ENCODE data around the gene PTPRK. TPM values are rescaled to one million over a fixed set of nuclear protein-coding genes. Genes with fewer than 3 reads are reported as not detected.

Gene PTPRK
- total RNA-seq, 2 experiments from 2014 or later: not detected

- no peak for DNase-seq (ENCODE audit: low spot score)
- H2AFZ ChIP-seq (ENCODE audit: low read length): no peak overlapping the region
- H3K79me2 ChIP-seq (ENCODE audit: insufficient read depth, low read depth, low read length): no peaks in the 10 kb centered on the region
- ChIA-PET POLR2A (no interaction called here), CTCF (ENCODE audit: unreplicated experiment) (no interaction called here)
- H3K4me2 ChIP-seq (ENCODE audit: low read length): no peak overlapping the region
- no peaks in the 10 kb centered on the region for H3K9me3 ChIP-seq (ENCODE audit: low read length)
- no peaks in the 10 kb centered on the region for H3K36me3 ChIP-seq (ENCODE audit: insufficient read depth, low read length)
- BruUV-seq (replicated peaks): no TSS peak
- H3K4me1 ChIP-seq (ENCODE audit: insufficient read depth, low read length, poor library complexity, severe bottlenecking): no peaks in the 10 kb centered on the region
- no peaks in the 10 kb centered on the region for H4K20me1 ChIP-seq (ENCODE audit: insufficient read depth, low read length)
- H3K9me2 ChIP-seq (ENCODE audit: insufficient read depth, low read length): no peaks in the 10 kb centered on the region
- TF ChIP-seq CTCF (conservative IDR thresholded peaks at IDR 0.05; ENCODE audit: low read length) (no peak), EZH2phosphoT487 (IDR thresholded peaks at IDR 0.05; ENCODE audit: borderline replicate concordance, low read depth, low read length) (no peak)
- no peak overlapping the region for H3K4me3 ChIP-seq (ENCODE audit: low read depth, low read length, poor library complexity, severe bottlenecking)
- no peak overlapping the region for H3K27ac ChIP-seq (ENCODE audit: low read depth, low read length, poor library complexity, severe bottlenecking)
- intact Hi-C loops (cut with micrococcal nuclease; ENCODE audit: unreplicated experiment): no loop called here
Observed at GRCh38 chr6:128265706-128266105, 254.7 kb downstream of the PTPRK start.

GRCh38 chr6:128259730-128260685, 260.4 kb downstream of the PTPRK start:
- CTCF ChIA-PET (ENCODE audit: unreplicated experiment): no interaction called here
- no peak overlapping the region for H3K27ac ChIP-seq (ENCODE audit: low read depth, low read length, poor library complexity, severe bottlenecking)

More at GRCh38 chr6:128259730-128260685, 260.4 kb downstream of the PTPRK start:
- no peaks in the 10 kb centered on the region for H4K20me1 ChIP-seq (ENCODE audit: insufficient read depth, low read length)
- no peak for TF ChIP-seq CTCF (conservative IDR thresholded peaks at IDR 0.05; ENCODE audit: low read length)
- TF ChIP-seq EZH2phosphoT487 (IDR thresholded peaks at IDR 0.05; ENCODE audit: borderline replicate concordance, low read depth, low read length): no peak
- H3K9me2 ChIP-seq (ENCODE audit: insufficient read depth, low read length): no peaks in the 10 kb centered on the region
- no peak overlapping the region for H3K4me2 ChIP-seq (ENCODE audit: low read length)
- POLR2A ChIA-PET: interaction anchor here (1.0 to 1.1 kb wide), 2 partner anchors 10 to 20 kb away, joined by 3 read pairs; no protein-coding TSS in a partner anchor
- no peaks in the 10 kb centered on the region for H3K9me3 ChIP-seq (ENCODE audit: low read length)
- no peak for DNase-seq (ENCODE audit: low spot score)
- no peaks in the 10 kb centered on the region for H3K36me3 ChIP-seq (ENCODE audit: insufficient read depth, low read length)
- no peak overlapping the region for H3K4me3 ChIP-seq (ENCODE audit: low read depth, low read length, poor library complexity, severe bottlenecking)
- H3K79me2 ChIP-seq (ENCODE audit: insufficient read depth, low read depth, low read length): no peaks in the 10 kb centered on the region
- no peak overlapping the region for H2AFZ ChIP-seq (ENCODE audit: low read length)
- no peaks in the 10 kb centered on the region for H3K4me1 ChIP-seq (ENCODE audit: insufficient read depth, low read length, poor library complexity, severe bottlenecking)
- BruUV-seq (replicated peaks): no TSS peak
- intact Hi-C loops (cut with micrococcal nuclease; ENCODE audit: unreplicated experiment): no loop called here
